GM21619 (cell line): ENCODE results near the gene ITGB4.

Experiments used
- ATAC-seq: cut with Tn5 transposase; IDR thresholded peaks from one replicate; pipeline ENCODE4 v1.9.1; 2021; ENCODE audit not compliant: unreplicated experiment

Gene ITGB4

DNA sequence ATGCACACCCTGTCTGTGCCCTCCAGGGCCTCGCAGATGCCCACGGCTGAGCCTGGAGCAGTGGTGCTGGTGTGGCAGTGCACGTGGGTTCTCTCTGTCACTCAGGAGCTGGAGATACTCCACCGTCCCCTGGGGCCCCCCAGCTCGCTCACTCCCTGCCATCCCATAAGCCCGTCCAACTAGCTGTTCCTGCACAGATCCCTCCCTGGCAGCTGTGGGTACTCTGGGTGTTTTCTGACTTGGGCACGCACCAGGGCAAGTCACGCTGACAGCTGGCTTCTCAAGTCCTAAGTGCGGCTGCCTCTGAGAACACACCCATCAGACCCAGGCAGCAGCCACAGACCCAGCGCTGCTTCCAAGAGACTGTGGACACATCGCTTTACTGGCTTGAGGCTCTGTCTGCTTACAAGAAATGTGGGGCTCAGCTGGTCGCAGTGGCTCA lies 25.4 kb upstream of the ITGB4 start:
- no peak for ATAC-seq

DNA sequence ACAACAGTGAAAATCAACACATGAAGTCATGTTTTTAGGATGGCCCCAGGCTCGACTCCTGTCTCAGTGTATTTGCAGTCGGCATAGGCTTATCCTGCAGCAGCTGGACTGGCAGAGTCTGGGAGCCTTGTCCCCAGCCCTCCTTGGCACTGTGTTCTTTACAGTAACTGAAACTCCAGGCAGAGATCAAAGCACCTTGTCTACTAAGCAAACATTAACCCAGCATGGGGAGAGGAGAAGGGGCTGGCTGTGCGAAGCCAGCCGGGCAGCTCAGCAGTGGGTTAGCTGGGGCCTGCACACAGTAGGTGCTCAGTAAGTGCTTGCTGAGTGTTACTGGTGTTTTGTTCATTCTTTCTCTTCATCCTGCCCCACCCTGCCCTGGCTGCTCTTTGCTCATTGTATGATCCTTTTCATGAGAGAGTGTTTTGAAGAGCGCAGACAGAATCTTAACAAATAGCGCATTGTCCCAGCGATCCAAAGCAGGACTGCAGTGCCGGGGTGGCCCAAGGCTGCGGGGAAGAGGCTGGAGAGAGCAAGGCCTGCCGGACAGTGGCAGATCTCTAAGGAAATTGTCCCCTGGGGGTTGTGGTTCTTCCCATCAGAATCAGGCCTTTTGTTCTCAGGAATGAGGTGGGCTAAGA lies 23.5 kb upstream of the ITGB4 start:
- ATAC-seq, result no peak

DNA sequence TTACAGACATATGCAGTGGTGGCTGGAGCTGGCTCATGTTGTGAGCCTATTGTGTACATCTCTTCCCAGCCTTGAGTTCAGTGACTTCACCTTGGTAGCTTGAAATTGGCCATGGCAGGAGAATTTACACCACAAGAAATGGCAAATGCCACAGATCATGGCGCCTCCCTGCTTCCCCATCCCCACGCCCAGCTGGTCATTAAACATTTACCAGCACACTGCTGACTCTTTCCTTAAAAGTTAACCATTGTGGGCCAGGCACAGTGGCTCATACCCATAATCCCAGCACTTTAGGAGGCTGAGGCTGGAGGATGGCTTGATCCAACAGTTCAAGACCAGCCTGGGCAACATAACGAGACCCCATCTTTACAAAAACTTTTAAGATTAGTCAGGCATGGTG lies 22.6 kb upstream of the ITGB4 start:
- no peak for ATAC-seq

DNA sequence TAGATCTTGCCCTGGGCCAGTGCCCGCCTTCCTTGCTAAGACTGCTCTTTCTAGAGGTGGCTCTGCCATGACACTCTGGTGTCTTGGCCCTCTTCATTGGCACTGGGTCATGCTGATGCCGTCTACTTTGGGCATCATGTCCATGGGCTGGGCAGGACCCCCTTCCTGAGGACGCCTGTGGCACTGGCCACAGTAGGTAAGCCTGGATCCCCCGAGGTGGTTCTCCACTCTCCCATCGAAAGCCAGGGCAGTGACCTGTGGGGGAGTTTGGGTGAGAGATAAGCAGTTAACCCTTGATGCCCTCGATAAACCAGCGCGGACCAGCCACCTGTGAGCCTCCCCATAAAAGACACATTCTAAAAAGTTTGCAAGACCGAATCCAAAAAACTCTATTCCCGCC lies 20.0 kb upstream of the ITGB4 start:
- ATAC-seq, result no peak

DNA sequence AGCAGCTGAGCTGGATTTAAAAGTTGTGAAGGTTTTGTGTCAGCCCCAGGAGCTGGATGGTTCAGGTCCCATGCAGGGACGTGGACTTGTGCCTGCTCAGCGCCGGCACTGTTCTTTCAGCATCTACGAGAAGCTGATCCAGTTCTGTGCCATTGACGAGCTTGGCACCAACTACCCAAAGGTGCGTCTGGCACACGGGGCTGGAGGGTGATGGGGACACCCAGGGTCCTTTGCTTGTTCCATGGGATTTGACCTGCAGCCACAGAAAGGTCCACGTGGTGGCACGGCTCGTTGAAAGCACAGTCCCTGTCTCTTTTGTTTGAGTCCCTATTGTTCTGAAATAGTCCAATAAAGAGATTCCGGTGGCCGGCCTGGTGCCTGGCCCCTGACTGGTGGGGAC lies 18.1 kb upstream of the ITGB4 start:
- no peak for ATAC-seq

DNA sequence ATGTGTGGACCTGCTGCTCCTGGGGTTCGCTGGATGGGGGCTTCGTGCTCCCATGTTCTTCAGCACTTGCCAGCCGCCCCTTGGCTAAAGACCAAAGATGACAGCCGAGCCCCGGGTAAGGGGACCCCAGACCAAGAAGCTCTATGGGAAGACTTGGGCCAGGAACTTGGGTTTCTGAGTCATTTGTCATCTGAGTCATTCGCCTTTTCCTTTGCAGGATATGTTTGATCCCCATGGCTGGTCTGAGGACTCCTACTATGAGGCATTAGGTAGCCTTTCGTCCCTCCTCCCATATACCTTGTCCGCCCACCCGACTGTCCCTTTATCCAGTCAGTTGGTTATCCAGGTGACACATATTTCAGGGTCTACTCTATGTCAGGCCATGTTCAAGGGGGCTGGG lies 17.7 kb upstream of the ITGB4 start:
- ATAC-seq, result no peak

DNA sequence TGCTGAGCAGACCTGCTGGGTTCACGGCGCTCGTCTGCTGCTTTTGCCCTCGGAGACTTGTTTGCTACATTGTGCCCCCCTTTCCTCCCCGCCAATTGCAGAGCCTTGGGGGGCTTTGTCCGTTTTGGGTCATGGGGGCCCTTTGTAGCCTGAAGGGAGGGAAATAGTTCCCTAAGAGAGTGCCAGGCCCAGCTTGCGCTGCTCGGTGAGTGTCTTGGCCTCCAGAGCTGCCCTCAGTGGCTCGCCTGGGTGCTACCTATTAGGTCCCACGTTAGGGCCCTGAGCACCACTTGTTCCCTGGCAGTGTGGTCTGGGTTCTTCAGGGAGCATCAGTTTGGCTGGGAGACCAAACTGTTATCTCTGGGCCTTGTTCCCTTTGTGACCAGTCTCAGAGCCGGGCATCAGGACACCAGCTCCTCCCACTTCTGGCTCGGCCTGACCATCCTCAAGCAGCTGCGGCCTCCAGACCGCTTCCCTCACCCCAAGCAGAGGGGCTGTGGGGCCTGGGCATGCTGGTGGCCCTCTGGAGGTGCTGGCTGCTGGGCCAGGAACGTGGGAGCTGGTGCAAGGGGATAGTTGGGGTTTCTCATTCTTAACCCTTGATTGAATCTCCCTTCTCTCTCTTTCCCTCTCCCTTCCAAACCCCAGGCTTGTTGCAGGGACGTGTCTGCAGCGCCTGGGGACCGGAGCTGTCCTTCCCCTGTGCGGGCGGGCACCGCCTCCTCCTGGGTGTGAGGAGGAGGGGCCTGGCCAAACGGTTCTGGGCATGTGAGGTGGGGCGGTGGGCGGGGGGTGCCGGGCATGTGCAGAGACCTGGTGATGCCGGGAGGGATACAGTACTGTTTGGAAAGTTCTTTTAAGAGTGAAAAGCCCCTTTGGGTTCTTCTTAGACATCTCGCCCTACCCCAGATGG lies 16.0 kb upstream of the ITGB4 start:
- no peak for ATAC-seq

DNA sequence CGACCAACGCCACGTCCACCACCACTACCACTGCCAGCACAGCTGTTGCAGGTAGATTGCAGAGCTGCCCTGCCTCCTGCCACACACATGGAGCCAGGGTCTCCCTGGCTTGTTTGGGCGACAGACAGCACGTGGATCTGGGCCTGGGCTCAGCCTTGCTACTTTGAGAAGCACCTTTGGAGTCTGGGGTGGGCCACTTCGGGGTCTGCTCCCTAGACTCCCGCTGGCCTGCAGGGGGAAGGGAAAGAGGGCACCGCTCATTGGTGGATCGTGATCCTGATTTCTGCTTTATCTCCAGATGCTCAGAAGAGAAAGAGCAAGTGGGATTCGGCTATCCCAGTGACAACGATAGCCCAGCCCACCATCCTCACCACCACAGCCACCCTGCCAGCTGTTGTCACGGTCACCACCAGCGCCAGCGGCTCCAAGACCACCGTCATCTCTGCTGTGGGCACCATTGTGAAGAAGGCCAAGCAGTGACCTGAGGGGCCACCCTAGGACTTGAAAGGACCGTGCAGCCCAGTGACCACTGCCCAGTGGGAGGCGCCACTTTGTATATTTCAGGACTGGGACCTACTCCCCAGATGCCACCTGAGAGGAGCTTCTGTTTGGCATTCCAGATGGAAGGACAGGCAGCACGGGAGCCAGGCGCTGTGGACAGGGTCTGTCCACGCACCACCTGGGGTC lies 15.1 kb upstream of the ITGB4 start:
- no peak for ATAC-seq

DNA sequence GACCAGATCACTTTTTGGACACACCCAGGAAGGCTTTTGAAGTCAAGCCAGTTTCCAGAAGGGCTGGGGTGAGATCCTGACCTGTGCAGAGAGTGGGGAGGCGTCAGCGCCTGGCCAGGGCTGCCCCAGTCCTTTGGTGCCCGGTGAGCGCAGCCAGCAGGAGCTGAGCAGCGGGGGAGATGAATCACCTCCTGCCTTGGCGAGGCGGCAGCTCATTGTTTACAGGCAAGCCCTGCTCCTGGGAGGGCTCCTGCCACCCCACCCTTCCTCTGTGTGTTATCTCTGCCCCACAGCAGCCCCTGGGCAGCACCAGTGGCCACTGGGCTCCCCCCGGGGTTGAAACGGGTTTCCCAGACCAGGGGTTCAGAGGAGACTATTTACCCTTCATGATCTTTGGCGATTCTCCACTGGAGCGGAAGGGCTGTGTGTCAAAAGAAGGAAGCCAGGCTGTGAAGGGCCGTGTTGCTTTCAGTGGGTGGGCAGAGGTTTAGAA lies 14.1 kb upstream of the ITGB4 start:
- no peak for ATAC-seq

DNA sequence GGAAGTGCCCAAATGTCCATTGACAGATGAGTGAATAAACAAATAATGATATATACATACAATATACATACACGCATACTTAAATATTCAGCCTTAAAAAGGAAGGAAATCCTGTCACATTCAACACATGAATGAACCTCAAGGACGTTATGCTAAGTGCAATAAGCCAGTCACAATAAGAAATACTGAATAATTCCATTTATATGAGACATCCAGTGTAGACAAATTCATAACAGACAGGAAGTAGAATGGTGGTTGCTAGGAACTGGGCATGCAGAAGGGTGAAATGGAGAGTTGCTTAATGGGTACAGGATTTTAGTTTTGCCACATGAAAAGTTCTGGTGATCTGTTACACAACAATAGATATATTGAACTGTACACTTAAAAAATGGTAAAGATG lies 8.8 kb upstream of the ITGB4 start:
- no peak for ATAC-seq

DNA sequence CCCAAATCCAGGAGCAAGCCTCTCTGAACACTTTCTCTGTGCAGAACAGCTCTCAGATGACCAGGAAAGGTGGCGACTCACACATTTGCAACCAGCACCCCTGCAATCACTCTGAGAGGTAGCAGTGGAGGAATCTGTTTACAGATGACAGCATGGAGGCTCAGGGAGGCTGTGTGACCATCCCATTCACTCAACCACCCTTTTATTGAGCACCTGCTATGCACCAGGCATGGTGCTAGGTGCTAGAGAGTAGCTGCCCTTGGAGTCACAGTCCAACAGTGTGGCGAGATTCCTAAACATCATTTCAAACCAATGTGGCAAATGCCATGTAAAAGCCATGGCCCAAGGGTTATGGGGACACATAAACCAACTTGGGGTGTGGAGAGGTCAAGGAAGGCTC lies 1.5 kb upstream of the ITGB4 start:
- ATAC-seq, result no peak

DNA sequence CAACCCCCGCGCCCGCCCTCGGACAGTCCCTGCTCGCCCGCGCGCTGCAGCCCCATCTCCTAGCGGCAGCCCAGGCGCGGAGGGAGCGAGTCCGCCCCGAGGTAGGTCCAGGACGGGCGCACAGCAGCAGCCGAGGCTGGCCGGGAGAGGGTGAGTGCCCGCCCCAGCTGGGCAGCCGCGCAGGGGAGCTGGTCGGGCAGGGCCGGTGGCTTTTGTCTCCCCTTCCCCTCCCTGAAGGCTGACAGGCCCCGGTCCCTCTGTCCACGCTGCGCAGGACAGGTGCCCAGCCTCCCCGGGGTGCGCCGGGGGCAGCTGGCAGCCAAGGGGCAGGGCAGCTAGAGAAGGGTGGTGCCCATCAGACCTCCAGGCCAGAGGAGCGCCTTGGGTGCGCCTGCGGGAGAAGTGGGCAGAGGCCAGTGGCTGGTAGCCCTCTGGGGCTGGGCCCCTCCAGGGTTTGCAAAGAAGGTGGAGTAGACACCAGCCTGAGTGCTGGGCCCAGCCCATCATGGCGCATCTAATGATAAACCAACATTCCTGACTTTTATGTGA lies 278 bp downstream of the ITGB4 start:
- no peak for ATAC-seq

DNA sequence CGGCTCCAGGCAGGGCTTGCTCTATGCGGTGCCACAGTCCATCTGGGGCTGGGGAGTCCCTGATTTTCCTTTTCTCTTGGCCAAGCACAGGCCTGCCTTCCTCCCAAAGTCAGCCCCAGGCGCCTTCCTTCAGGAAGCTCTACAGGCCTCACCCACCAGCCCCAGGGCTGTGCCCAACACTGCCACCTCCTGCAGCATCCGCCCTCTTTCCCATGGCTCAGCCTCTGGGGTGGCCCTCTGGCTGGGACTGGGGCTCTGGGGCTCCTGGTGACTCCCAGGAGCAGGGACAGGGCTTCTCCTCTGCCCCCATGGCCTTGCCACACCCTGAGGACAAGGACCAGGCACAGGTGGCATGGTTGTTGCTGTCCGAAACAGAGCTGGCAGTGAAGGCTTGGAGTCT lies 817 bp downstream of the ITGB4 start:
- no peak for ATAC-seq

DNA sequence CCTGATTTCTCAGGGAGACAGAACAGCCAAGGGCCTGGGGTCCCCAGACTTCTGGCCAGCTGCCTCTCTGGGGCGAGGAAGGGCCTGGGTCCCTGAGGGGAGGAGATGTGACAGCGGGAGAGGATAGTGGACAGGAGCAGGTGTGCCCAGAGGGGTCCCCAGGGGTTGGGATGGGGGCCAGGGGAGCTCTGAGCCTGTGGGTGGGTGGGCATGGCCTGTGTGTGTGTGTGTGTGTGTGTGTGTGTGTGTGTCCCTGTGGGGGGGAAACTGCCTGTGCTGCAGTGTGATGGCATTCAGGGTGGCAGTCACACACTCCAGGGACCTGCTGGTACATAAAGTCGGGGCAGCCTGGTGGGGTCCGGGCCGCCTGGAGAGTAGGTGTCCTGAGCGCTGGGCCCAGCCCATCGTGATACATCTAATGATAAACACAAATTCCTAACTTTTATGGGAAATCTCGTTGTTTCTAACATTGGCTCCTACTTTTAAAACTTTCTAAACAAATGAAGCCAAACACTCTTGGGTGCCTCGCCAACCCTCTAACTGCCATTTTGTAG lies 1.4 kb downstream of the ITGB4 start:
- ATAC-seq, result no peak

DNA sequence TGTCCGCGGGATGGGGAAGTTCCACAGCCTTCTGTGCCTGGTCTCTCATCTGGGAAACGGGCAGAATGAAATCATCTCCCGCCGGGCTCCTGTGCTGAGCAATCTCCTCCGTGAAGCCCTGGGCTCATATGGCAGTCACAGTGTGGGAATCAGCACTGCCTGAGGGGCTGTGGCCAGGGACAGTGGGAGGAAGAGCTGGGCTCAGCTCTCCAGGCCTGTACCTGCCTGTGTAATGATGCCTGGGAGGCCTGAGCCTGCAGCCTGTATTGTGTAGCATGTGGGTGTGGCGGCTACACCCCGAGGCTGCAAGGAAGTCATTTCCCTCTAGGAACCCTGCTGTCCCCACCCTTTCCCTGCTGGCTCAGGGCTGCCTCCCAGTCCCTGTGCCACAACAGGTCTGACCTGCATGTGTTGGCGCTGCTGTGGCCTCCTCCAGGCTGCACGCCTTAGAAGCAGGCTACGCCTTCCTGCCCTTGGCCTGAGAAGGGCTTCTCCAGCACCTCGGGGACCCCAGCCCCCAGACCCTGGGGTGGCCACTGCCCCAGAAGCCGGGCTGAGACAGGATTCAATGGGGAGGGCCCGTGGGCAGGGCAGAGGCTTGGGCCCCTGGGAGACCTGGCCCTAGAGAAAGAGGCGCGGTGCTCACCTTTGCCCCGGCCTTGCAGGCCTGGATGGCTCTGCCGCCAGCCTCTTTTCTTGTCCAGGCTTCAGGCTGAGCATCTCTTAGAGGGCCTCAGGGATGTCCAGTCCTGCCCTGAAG lies 2.1 kb downstream of the ITGB4 start:
- no peak for ATAC-seq

DNA sequence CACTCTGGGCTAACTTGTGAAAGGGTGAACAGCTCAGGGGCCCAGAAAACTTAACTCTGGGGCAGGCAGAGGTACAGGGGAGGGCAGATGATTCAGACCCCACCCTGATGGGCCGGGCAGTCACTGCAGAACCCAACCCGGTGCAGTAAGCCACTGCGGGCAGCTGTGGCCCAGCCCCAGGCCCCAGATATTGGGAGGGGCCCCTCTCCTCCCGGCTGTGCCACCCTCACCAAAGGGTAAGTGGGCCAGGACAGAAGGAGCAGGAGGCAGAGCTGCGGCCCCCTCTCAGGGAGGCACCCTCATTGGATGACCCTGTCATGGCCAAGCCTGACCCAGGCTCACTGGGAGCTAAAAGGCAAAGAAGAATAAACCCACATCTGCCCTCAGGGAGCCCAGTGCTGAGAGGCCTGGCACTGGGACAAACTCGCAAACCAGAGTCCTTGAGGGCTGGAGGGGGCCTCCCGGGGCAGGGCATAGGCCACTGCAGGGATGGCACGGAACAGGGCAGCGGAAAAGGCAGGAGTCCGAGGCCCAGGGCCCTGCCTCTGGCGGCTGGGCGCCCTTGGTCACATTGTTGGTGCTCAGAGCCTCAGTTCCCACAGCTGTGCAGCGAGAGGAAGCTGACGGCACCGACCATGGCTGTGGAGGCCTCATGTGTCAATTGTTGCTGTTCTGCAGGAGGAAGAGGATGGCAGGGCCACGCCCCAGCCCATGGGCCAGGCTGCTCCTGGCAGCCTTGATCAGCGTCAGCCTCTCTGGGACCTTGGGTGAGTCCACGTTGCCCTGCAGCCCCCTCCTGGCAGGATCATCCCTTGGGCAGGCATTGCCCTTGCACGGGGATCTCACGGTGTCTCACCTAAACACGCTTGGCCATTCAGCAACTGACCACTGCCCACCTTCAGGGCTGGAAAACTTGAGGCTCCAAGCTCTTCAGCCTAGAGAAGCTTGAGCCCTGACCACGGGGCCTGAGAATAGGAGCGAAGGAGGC lies 3.1 kb downstream of the ITGB4 start:
- ATAC-seq, result no peak

DNA sequence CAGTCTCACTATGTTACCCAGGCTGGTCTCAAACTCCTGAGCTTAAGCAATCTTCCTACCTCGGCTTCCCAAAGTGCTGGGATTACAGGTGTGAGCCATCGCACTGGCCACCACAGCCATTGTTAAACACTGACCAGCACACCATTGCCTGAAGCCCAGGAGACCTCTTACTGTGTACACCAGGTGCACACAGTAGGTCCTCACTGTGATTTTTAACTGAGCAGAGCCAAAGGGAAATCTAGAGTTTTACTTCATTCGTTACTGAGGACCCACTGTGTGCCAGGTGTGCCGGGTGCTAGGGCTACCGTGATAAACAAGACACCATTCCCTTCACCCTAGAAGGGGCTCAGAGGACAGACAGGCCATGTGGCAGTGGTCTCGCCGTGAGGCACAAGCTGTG lies 4.2 kb downstream of the ITGB4 start:
- no peak for ATAC-seq

DNA sequence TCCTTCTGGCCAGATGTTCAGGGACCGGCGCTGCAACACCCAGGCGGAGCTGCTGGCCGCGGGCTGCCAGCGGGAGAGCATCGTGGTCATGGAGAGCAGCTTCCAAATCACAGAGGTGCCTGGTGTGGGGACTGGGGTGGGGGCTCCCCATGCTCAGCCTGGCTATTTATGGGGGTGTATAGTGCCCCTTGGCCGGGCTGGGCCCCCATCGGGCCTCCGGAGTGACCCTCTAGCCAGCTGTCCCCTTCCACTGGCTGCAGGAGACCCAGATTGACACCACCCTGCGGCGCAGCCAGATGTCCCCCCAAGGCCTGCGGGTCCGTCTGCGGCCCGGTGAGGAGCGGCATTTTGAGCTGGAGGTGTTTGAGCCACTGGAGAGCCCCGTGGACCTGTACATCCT lies 6.1 kb downstream of the ITGB4 start:
- ATAC-seq, result no peak

DNA sequence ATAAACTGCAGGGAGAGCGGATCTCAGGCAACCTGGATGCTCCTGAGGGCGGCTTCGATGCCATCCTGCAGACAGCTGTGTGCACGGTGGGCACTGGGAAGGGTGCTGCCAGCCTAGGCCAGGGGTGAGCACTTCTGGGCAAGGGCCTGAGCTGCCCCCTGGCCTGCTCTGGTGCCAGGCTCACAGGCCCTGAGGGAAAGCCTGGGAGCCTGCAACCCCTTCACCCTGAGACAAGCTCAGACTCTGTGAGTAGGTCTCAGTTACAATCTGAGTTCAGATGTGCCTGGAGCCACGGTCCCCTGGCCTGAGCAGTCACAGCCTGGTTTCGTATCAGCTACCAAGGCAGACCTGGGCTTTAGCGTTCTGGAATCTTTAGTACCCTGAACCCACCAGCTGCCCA lies 8.1 kb downstream of the ITGB4 start:
- no peak for ATAC-seq
